Thyroid gland (tissue), 4 donors: Measurements from ENCODE around the gene KRTAP5-8.

Source experiments
- POLR2A ChIP-seq, 2 donors: fragments of 450-650 bp; IDR thresholded peaks; one replicate each; pipeline ENCODE4 v1.6.1; 2017; ENCODE audit warnings: antibody characterized with exemption in 2 of 2, mild to moderate bottlenecking in 2 of 2, moderate library complexity in 1 of 2
- TF ChIP-seq, protein P1 (sequence below), 6 experiments: fragments of 200-600 bp in 3 of 6; fragments of 450-650 bp in 3 of 6; sonication (generic) in 3 of 6; IDR thresholded peaks; one replicate each; pipeline ENCODE4 v1.5.1; 2016 to 2019; ENCODE audit warnings: antibody characterized with exemption in 6 of 6, mild to moderate bottlenecking in 2 of 6, inconsistent platforms in 1 of 6, moderate library complexity in 1 of 6

DNA sequence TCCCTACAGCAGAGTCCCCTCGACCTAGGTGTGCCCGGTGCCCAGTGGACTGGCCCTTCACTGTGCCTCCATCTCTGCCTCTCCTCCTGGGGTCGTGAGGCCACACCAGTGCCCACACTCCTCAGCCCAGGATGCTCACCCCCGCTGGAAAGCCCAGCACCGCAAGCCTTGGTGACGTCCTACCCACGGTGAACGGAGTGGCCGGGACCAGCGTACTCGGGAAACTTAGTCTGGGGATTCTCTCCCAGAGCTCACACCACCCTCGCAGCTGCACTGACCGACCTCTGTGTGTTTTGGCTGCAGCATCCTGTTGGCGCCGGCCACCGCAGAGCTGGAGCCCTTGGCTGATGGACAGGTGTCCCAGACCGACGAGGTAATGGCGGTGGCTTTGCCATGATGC, 46.3 kb upstream of the KRTAP5-8 start:
- no peak for TF ChIP-seq POLR2A (IDR thresholded peaks at IDR 0.05)
- TF ChIP-seq, protein P1, sequence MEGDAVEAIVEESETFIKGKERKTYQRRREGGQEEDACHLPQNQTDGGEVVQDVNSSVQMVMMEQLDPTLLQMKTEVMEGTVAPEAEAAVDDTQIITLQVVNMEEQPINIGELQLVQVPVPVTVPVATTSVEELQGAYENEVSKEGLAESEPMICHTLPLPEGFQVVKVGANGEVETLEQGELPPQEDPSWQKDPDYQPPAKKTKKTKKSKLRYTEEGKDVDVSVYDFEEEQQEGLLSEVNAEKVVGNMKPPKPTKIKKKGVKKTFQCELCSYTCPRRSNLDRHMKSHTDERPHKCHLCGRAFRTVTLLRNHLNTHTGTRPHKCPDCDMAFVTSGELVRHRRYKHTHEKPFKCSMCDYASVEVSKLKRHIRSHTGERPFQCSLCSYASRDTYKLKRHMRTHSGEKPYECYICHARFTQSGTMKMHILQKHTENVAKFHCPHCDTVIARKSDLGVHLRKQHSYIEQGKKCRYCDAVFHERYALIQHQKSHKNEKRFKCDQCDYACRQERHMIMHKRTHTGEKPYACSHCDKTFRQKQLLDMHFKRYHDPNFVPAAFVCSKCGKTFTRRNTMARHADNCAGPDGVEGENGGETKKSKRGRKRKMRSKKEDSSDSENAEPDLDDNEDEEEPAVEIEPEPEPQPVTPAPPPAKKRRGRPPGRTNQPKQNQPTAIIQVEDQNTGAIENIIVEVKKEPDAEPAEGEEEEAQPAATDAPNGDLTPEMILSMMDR (IDR thresholded peaks at IDR 0.05) = no peak
